Right lobe of liver (tissue), 6 donors: ENCODE results near the gene CTSZ. TPM values are rescaled to one million over a fixed set of nuclear protein-coding genes. Genes with fewer than 3 reads are reported as not detected.
A peak's percentile ranks its signal among the peaks of the same experiment; 100 is the strongest.

Experiments
- ATAC-seq, 4 donors: fragments of 200-7000 bp; cut with Tn5 transposase; one replicate each; pipeline ENCODE4 v1.9.1; 2020; ENCODE audit warnings: mild to moderate bottlenecking in 4 of 4, moderate library complexity in 4 of 4
- DNase-seq, 3 donors: peaks; one replicate each; pipeline ENCODE4 v3.0.0-alpha.2; 2020
- H3K27ac ChIP-seq, 3 donors: fragments of 200-600 bp; one replicate each; pipeline ENCODE4 v1.8.0; 2022
- H3K27me3 ChIP-seq, 2 donors: fragments of 200-600 bp; one replicate each; pipeline ENCODE4 v1.8.0; 2022
- H3K36me3 ChIP-seq, 4 donors: fragments of 200-600 bp; sonication (generic) in 1 of 4; one replicate each; pipeline versions ENCODE4 v1.5.1 to v1.8.0; 2017 to 2022; ENCODE audit warnings: control low read depth in 1 of 4
- H3K4me1 ChIP-seq, 4 donors: fragments of 200-600 bp; sonication (generic) in 1 of 4; one replicate each; pipeline versions ENCODE4 v1.5.1 to v1.8.0; 2017 to 2022; ENCODE audit warnings: control low read depth in 1 of 4
- H3K4me3 ChIP-seq, 3 donors: fragments of 200-600 bp; one replicate each; pipeline ENCODE4 v1.8.0; 2022
- H3K9me3 ChIP-seq, 4 donors: fragments of 200-600 bp; sonication (generic) in 1 of 4; one replicate each; pipeline versions ENCODE4 v1.5.1 to v1.8.0; 2017 to 2022; ENCODE audit warnings: control low read depth in 1 of 4
- POLR2A ChIP-seq: fragments of 450-650 bp; IDR thresholded peaks from one replicate; pipeline ENCODE4 v1.6.1; 2017; ENCODE audit warnings: antibody characterized with exemption, mild to moderate bottlenecking
- WGBS: methylation state at CpG from one replicate; pipeline ENCODE4 v1.1.6; 2018; ENCODE audit warnings: low coverage, low lambda C conversion rate; ENCODE audit not compliant: insufficient coverage; ENCODE audit errors: missing lambda C conversion rate; 5-methylcytosine and 5-hydroxymethylcytosine counted together
- intact Hi-C, 2 donors: fragments of 100-400 bp; cut with DNase I; formaldehyde crosslinking; loops; one replicate each; pipeline versions ENCODE4 v1.11.2 to v1.14.1; 2022
- total RNA-seq, 6 experiments: library from RNA; depleted of rRNA in 2 of 6; stranded (reverse); fragments of >200 nt in 2 of 6; fragmentation: NEBNext Ultra II Directional in 3 of 6; extraction: Animal tissue kit (Norgen Biotek cat#: 25700) in 3 of 6; gene quantifications; one replicate each; pipeline versions ENCODE4 v1.1.0 to v1.2.4, GENCODE V29; 2016 to 2023
- TF ChIP-seq, protein P1 (sequence below), 4 donors: fragments of 200-600 bp in 3 of 4; fragments of 450-650 bp in 1 of 4; IDR thresholded peaks; one replicate each; pipeline versions ENCODE4 v1.5.1 to v1.8.0; 2016 to 2022; ENCODE audit warnings: antibody characterized with exemption in 4 of 4, mild to moderate bottlenecking in 2 of 4
- donor health status: DM: no; HTN: yes; CAD: no.
- donor health status: DM: no; HTN: no; CAD: no.
- donor health status: DM: no; HTN: no; CAD: no.
- donor health status: DM: no; HTN: yes; CAD: no.
- donor health status: DM: no; HTN: yes; CAD: no.

CTSZ gene
- total RNA-seq, 6 experiments from 2014 or later: 198 to 296 (median 222) TPM

DNA sequence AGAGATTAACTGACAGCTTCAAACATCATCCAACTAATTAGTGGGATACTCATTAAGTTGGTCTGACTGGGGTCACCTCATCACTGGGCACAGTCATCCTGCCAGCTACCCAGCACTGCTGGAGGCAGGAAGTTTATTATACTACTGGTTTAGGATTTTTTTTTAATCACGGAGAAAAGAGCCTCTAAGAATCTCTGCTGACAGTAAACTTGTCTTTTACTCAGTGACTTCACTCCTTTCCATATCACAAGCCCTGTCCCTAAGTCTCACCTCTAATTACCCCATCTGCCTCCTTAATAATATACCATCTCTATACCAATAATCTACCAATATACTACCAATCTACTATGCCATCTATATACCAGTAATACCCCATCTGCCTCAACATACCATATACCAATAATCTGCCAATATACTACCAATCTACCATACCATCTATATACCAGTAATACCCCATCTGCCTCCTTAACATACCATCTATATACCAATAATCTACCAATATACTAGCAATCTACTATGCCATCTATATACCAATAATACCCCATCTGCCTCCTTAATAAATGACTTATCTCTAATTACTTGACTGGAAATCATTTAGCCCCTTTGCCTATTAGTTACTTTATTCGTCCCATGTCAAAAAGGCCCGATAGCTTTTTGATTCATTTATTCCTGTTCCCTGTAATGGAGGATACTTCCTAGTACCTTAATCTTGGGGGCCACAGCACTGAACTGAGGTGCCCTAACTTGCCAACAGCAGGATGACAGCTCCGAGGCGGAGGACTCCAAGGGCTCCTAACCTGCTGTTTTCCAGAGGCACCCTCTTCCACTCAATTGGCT is 20.1 kb upstream of the CTSZ start:
- peaks cover 0 to 39% (median 14%) of the 10 kb centered on the region in 4 donors for H3K4me1 ChIP-seq
- TF ChIP-seq, protein P1, sequence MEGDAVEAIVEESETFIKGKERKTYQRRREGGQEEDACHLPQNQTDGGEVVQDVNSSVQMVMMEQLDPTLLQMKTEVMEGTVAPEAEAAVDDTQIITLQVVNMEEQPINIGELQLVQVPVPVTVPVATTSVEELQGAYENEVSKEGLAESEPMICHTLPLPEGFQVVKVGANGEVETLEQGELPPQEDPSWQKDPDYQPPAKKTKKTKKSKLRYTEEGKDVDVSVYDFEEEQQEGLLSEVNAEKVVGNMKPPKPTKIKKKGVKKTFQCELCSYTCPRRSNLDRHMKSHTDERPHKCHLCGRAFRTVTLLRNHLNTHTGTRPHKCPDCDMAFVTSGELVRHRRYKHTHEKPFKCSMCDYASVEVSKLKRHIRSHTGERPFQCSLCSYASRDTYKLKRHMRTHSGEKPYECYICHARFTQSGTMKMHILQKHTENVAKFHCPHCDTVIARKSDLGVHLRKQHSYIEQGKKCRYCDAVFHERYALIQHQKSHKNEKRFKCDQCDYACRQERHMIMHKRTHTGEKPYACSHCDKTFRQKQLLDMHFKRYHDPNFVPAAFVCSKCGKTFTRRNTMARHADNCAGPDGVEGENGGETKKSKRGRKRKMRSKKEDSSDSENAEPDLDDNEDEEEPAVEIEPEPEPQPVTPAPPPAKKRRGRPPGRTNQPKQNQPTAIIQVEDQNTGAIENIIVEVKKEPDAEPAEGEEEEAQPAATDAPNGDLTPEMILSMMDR (IDR thresholded peaks at IDR 0.05): no peak
- no peak for TF ChIP-seq POLR2A
- intact Hi-C loops: no loop called here
- no peaks in the 10 kb centered on the region for H3K27me3 ChIP-seq
- DNase-seq: no peak
- peaks cover 4 to 56% (median 15%) of the 10 kb centered on the region in 4 donors for H3K36me3 ChIP-seq
- H3K9me3 ChIP-seq: no peaks in the 10 kb centered on the region
- 82% methylated on average over 5 of the region's 5 CpGs for WGBS
- no peak overlapping the region for H3K27ac ChIP-seq
- no peak for ATAC-seq
- no peak overlapping the region for H3K4me3 ChIP-seq

DNA sequence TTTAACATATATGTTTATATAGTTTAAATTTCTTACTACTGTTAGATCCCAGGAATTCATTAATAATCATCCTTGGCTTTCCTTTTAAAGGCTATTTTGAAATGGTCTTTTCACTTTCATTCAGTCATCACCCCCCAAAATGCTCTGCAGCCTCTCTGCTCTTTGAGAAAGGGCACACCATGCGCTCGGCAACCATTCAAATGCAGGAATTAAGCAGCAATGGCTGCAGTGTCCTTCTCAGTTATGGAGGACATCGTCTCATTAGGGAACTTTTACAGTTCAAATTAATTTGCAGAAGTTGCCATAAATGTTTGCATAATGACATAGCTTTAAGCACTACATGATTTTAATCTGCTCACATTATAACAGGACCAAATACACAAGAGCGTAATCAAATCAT is 18.5 kb upstream of the CTSZ start:
- Histone ChIP-seq H3K9me3 (no peaks in the 10 kb centered on the region), H3K4me3 (no peak overlapping the region), H3K27ac (no peak overlapping the region), H3K27me3 (no peaks in the 10 kb centered on the region), H3K4me1 (peaks cover 0 to 30% (median 6%) of the 10 kb centered on the region in 4 donors), H3K36me3 (peaks cover 4 to 56% (median 15%) of the 10 kb centered on the region in 4 donors)
- DNase-seq (no peak), ATAC-seq (no peak)
- intact Hi-C loops: no loop called here
- TF ChIP-seq POLR2A: no peak
- TF ChIP-seq, protein P1 (IDR thresholded peaks at IDR 0.05): no peak
- WGBS: 98% methylated on average over 4 of the region's 4 CpGs

DNA sequence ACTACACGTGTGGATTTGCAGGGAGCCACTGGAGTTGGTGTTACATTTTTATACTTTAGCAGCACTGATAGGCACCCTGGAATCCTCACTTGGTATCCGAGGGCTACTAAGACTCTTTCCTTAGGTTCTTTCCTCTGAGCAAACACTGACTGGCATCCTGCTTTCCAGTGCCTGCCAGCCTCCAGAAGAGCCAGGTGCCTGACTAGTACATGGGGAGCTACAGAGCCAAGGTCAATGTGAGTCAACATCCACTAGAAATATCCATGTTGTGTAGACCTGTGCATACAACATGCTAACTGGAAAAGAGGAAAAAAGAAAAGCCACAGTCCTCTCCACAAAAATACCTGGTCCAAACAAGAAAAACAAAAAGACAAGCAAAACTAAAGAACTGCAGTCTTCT is 18.0 kb upstream of the CTSZ start:
- Histone ChIP-seq H3K27me3 (no peaks in the 10 kb centered on the region), H3K27ac (no peak overlapping the region), H3K9me3 (no peaks in the 10 kb centered on the region), H3K36me3 (peaks cover 4 to 52% (median 14%) of the 10 kb centered on the region in 4 donors), H3K4me3 (no peak overlapping the region), H3K4me1 (peaks cover 0 to 26% (median 4%) of the 10 kb centered on the region in 4 donors)
- TF ChIP-seq POLR2A: no peak
- TF ChIP-seq, protein P1 (IDR thresholded peaks at IDR 0.05): no peak
- ATAC-seq: peak in 3 of 4 donors; percentile 40 to 72 (median 53)
- WGBS: 63% methylated on average over 2 of the region's 2 CpGs
- intact Hi-C loops: no loop called here
- DNase-seq: no peak

DNA sequence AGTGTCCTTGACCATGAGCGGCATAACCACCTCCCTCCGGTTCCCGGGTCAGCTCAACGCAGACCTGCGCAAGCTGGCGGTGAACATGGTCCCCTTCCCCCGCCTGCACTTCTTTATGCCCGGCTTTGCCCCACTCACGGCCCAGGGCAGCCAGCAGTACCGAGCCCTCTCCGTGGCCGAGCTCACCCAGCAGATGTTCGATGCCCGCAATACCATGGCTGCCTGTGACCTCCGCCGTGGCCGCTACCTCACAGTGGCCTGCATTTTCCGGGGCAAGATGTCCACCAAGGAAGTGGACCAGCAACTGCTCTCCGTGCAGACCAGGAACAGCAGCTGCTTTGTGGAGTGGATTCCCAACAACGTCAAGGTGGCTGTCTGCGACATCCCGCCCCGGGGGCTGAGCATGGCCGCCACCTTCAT is 17.1 kb upstream of the CTSZ start:
- whole genome bisulfite sequencing: 100% methylated on average over 5 of the region's 24 CpGs
- no peaks in the 10 kb centered on the region for H3K27me3 ChIP-seq
- no peaks in the 10 kb centered on the region for H3K9me3 ChIP-seq
- DNase-seq (no peak), ATAC-seq (no peak)
- TF ChIP-seq, protein P1 (IDR thresholded peaks at IDR 0.05): no peak
- TF ChIP-seq POLR2A: no peak
- peaks cover 0 to 43% (median 8%) of the 10 kb centered on the region in 4 donors for H3K36me3 ChIP-seq
- no peak overlapping the region for H3K4me3 ChIP-seq
- intact Hi-C loops: no loop called here
- H3K4me1 ChIP-seq: peaks cover 0 to 16% (median 0%) of the 10 kb centered on the region in 4 donors
- no peak overlapping the region for H3K27ac ChIP-seq
